ENCODE measurements around the gene CCM2.
"Not testable (repeated sequence)": the region's sequence is repeated elsewhere in the genome, so short reads cannot be mapped to it uniquely, and the experiment has no call there.

The CCM2 gene

DNA sequence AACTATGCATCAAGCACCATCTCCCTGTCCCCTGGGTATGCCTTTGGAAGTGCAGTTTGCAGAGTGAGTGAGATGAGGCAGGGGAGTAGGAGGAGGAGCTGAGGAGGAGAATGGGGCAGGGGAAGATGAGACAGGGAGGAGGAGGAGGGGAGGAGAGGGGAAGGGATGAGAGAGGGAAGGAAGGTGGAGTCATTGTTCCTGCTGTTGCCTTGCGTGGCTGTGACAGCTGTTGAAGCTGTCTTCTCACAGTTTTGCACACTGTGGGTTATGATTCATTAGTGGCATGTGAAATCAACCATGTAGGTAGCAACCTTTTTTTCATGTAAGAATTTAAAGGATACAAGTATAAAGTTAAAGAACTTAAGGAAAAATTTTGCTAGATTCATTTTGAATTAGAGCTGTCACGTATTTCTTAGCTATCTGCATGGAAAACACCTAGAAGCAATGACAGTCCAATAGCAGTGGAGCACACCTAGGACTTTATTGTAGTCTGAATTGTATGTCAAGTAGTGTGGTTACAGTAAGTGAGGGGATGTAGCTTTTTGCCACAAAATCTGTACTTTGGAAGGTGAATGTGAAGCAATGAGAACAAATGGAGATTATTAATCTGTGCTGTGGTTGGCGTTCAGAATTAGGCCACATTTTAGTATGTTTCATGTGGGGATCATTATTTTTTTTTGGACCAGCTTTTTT, 21.7 kb downstream of the CCM2 start:
- Histone ChIP-seq H3K36me3 (ENCODE audit: insufficient read depth, low read depth, low read length) (peaks cover under 1% of the 10 kb centered on the region; the same call in 1 of the 2 replicates), H3K27ac (ENCODE audit: low read length) (no peak overlapping the region), H3K4me1 (ENCODE audit: insufficient read depth, low read length) (no peaks in the 10 kb centered on the region), H3K9me3 (ENCODE audit: insufficient read depth, low read depth, low read length) (peaks cover 11% of the 10 kb centered on the region), H3K4me3 (ENCODE audit: low read length) (no peak overlapping the region), H3K27me3 (ENCODE audit: insufficient read depth, low read length) (no peaks in the 10 kb centered on the region), H3K9ac (ENCODE audit: low read depth, low read length) (no peak overlapping the region)

DNA sequence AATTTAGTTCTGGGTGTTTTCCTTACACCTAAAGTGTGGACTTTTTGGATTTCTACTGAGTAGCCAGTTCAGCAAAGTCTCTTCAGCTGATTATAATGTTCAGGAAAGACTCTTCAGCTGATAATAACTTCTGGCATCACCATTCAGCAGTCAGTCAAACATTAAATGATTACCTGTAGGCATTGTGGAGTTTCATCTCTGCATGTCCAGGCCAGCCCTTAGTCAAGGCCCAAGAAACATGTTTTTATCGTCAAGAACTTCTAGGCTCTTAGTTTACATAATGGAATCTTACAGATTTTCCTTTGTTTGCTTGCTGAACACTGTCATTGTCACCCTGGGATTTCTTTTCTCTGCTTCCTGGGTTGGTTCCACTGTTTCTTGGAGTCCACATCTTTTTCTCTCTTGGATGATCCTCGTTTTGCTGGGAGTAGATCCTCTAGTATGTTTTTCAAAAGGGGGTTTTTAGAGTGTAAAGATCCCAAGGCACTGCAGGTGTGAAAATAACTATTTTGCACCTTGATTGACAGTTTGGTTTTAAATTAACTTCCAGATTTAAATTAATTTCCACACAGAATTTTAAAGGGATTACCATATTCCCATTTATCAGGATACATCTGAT, 24.2 kb downstream of the CCM2 start:
- no peaks in the 10 kb centered on the region for H3K27me3 ChIP-seq (ENCODE audit: insufficient read depth, low read length)
- no peaks in the 10 kb centered on the region for H3K4me1 ChIP-seq (ENCODE audit: insufficient read depth, low read length)
- H3K4me3 ChIP-seq (ENCODE audit: low read length): no peak overlapping the region
- no peak overlapping the region for H3K9ac ChIP-seq (ENCODE audit: low read depth, low read length)
- H3K27ac ChIP-seq (ENCODE audit: low read length): no peak overlapping the region
- H3K9me3 ChIP-seq (ENCODE audit: insufficient read depth, low read depth, low read length): no peaks in the 10 kb centered on the region
- H3K36me3 ChIP-seq (ENCODE audit: insufficient read depth, low read depth, low read length): peaks cover 16% of the 10 kb centered on the region; the same call in 1 of the 2 replicates

DNA sequence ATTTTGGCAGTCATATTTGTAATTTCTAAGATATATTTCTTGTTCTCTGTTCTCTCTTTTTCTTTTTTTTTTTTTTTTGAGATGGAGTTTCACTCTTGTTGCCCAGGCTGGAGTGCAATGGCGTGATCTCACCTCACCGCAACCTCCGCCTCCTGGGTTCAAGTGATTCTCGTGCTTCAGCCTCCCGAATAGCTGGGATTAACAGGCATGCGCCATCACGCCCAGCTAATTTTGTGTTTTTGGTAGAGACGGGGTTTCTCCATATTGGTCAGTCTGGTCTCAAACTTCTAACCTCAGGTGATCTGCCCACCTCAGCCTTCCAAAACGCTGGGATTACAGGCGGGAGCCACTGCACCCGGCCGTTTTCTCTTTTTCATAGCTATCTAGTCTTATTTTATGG, 25.5 kb downstream of the CCM2 start:
- not testable (repeated sequence) for H3K27me3 ChIP-seq (ENCODE audit: insufficient read depth, low read length); H3K9ac ChIP-seq (ENCODE audit: low read depth, low read length); H3K27ac ChIP-seq (ENCODE audit: low read length); H3K9me3 ChIP-seq (ENCODE audit: insufficient read depth, low read depth, low read length); H3K4me1 ChIP-seq (ENCODE audit: insufficient read depth, low read length); H3K4me3 ChIP-seq (ENCODE audit: low read length)
- peaks cover 16% of the 10 kb centered on the region; the same call in 1 of the 2 replicates for H3K36me3 ChIP-seq (ENCODE audit: insufficient read depth, low read depth, low read length)

DNA sequence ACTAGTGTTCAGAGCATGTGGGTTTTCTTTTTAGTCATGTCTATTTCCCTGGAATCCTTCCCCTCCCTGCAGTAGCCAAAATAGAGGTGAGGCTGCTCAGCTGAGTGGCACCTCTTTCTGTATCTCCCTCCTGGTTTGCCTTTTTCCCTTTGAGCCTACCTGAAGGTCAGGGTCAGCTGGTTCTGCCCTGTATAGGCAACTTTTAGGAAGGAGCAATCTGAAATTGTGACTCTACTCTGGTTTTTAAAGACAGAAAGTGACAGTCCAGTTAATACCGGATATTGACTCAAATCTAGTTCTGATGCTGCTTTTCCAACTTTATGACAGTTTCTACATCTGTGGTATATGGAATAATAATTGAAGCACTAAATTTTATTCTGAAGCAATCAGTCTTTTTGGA, 26.0 kb downstream of the CCM2 start:
- Histone ChIP-seq H3K27ac (ENCODE audit: low read length) (no peak overlapping the region), H3K36me3 (ENCODE audit: insufficient read depth, low read depth, low read length) (peaks cover 16% of the 10 kb centered on the region; the same call in 1 of the 2 replicates), H3K4me1 (ENCODE audit: insufficient read depth, low read length) (no peaks in the 10 kb centered on the region), H3K27me3 (ENCODE audit: insufficient read depth, low read length) (no peaks in the 10 kb centered on the region), H3K9me3 (ENCODE audit: insufficient read depth, low read depth, low read length) (no peaks in the 10 kb centered on the region), H3K4me3 (ENCODE audit: low read length) (no peak overlapping the region), H3K9ac (ENCODE audit: low read depth, low read length) (no peak overlapping the region)

DNA sequence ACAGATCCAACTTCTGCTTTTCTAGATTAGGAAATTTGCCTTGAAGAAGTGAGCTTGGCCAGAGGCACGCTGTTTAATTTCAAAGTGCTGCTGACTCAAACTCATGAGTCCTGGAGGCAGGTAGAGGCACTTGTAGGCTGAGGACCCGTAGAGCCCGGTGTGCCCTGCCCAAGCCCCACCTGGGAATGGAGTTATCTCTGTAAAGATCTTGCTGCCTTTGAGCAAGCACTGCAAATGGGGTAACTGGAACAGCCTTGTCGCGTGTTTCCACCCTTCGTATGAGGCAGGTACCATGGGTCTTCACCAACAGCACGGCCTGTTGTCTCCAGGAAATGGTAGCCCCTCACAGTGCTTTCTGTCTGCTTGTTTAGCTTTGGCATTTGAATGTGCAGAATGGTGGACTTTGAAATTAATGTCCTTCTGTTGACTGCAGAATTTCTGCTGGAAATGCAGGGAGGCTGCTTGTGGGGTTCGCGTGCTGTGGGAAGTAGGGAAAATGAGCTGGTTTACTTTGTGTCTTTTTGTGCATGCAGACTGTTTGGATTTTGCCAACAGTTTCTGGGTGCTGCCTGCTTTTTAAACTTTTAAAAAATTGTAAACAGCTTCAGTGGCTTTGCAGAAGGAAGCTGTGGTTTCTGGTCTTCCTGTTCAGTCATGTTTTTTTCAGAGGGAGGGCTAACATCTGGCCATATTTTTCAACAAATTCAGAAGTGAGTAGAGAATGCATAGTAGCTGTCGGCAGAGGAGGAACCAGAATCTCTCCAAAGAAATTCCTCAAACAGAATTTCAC, 27.2 kb downstream of the CCM2 start:
- H3K4me1 ChIP-seq (ENCODE audit: insufficient read depth, low read length): no peaks in the 10 kb centered on the region
- H3K36me3 ChIP-seq (ENCODE audit: insufficient read depth, low read depth, low read length): peaks cover 16% of the 10 kb centered on the region; the same call in 1 of the 2 replicates
- no peak overlapping the region for H3K4me3 ChIP-seq (ENCODE audit: low read length)
- H3K27me3 ChIP-seq (ENCODE audit: insufficient read depth, low read length): no peaks in the 10 kb centered on the region
- H3K9me3 ChIP-seq (ENCODE audit: insufficient read depth, low read depth, low read length): no peaks in the 10 kb centered on the region
- no peak overlapping the region for H3K9ac ChIP-seq (ENCODE audit: low read depth, low read length)
- no peak overlapping the region for H3K27ac ChIP-seq (ENCODE audit: low read length)

DNA sequence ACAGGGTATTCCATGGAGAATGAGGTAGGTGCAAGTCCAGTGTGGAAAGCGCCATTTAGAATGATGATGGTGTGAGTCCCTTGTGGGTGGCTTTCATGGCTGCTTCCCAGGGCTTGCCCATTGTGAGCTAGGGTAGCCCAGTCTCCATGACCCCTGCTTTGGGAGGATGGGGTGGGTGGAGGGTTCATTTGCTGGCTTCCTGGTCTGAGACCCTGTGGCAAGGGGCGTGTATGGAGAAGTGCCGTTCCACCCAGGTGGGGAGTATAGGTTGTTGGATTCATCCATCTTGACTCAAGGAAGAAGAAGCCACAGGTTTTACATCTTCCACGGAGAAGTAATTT, 27.7 kb downstream of the CCM2 start:
- Histone ChIP-seq H3K9ac (ENCODE audit: low read depth, low read length) (no peak overlapping the region), H3K27ac (ENCODE audit: low read length) (no peak overlapping the region), H3K4me3 (ENCODE audit: low read length) (no peak overlapping the region), H3K36me3 (ENCODE audit: insufficient read depth, low read depth, low read length) (peaks cover 16% of the 10 kb centered on the region; the same call in 1 of the 2 replicates), H3K27me3 (ENCODE audit: insufficient read depth, low read length) (no peaks in the 10 kb centered on the region), H3K4me1 (ENCODE audit: insufficient read depth, low read length) (no peaks in the 10 kb centered on the region), H3K9me3 (ENCODE audit: insufficient read depth, low read depth, low read length) (no peaks in the 10 kb centered on the region)

DNA sequence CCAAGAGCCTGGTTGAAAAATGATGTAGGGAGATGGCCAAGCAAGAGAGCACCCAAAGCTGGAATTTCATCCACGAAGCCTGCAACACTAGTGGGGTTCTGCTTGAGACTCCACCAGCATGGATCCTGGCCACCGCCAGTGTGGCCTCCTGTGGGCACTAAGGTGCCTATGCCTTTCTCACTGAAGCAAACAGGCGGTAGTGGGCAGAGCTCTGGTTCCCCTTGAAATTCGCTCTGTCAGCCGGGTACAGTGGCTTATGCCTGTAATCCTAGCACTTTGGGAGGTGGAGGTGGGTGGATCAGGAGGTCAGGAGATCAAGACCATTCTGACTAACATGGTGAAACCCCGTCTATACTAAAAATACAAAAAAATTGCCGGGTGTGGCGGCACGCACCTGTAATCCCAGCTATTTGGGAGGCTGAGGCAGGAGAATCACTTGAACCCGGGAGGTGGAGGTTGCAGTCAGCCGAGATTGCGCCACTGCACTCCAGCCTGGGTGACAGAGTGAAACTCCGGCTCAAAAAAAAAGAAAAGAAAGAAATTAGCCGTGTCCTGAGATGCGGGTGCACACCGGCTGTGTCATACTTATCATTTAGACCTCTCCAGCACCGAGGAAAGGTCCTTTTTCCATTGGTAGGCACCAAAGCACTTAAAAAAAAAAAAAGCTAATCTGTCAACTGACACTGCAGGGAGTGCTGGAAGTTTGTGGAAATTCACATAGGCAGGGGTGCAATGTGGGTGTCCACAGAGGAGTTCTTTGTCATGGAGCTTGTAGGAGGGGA, 28.3 kb downstream of the CCM2 start:
- H3K27ac ChIP-seq (ENCODE audit: low read length): no peak overlapping the region
- no peaks in the 10 kb centered on the region for H3K27me3 ChIP-seq (ENCODE audit: insufficient read depth, low read length)
- H3K4me3 ChIP-seq (ENCODE audit: low read length): no peak overlapping the region
- no peaks in the 10 kb centered on the region for H3K4me1 ChIP-seq (ENCODE audit: insufficient read depth, low read length)
- peaks cover 16% of the 10 kb centered on the region; the same call in 1 of the 2 replicates for H3K36me3 ChIP-seq (ENCODE audit: insufficient read depth, low read depth, low read length)
- no peaks in the 10 kb centered on the region for H3K9me3 ChIP-seq (ENCODE audit: insufficient read depth, low read depth, low read length)
- no peak overlapping the region for H3K9ac ChIP-seq (ENCODE audit: low read depth, low read length)

DNA sequence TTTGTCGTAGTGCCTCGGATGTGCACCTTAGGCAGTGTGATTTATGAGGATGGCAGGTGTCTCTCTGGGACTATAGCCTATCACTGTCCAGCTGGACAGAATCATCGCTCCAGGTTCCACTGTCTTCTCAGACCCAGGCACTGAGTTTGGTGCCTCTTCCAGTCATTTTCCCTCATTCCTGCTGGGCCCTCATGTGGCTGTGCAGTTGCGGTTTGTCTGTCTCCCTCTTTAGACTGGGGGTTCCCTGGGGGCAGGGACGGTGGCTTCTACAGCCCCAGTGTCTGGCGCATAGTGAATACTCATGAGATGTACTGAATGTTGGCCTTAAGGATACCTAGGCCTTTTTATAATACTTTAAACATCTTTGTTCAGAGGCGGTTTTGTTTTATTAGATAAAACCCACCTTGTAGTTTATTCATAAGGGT, 28.9 kb downstream of the CCM2 start:
- no peak overlapping the region for H3K9ac ChIP-seq (ENCODE audit: low read depth, low read length)
- no peaks in the 10 kb centered on the region for H3K27me3 ChIP-seq (ENCODE audit: insufficient read depth, low read length)
- H3K27ac ChIP-seq (ENCODE audit: low read length): no peak overlapping the region
- peaks cover 16% of the 10 kb centered on the region; the same call in 1 of the 2 replicates for H3K36me3 ChIP-seq (ENCODE audit: insufficient read depth, low read depth, low read length)
- no peaks in the 10 kb centered on the region for H3K9me3 ChIP-seq (ENCODE audit: insufficient read depth, low read depth, low read length)
- H3K4me3 ChIP-seq (ENCODE audit: low read length): no peak overlapping the region
- H3K4me1 ChIP-seq (ENCODE audit: insufficient read depth, low read length): no peaks in the 10 kb centered on the region

DNA sequence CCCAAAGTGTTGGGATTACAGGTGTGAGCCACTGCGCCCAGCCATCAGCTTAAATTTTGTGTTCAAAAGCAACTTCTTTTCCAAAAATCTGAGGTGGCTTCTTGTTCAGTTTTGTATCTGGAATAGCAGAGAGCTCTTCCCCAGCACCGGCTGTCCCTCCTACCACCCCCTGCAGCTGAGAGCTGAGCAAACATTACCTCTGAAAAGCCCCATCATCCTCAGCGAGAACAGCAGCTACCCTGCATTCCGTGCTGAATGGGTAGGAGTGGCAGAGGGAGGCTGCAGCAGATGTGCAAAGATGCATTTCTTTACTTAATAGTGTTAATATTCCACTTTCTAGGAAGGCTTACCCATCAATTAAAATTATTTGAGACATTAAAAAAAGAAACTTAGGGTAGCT, 31.8 kb downstream of the CCM2 start:
- Histone ChIP-seq H3K4me3 (ENCODE audit: low read length) (no peak overlapping the region), H3K36me3 (ENCODE audit: insufficient read depth, low read depth, low read length) (peaks cover 14% of the 10 kb centered on the region; the same call in 1 of the 2 replicates), H3K9ac (ENCODE audit: low read depth, low read length) (no peak overlapping the region), H3K27ac (ENCODE audit: low read length) (no peak overlapping the region), H3K4me1 (ENCODE audit: insufficient read depth, low read length) (no peaks in the 10 kb centered on the region; the same call in 1 of the 2 replicates), H3K9me3 (ENCODE audit: insufficient read depth, low read depth, low read length) (no peaks in the 10 kb centered on the region), H3K27me3 (ENCODE audit: insufficient read depth, low read length) (no peaks in the 10 kb centered on the region)

DNA sequence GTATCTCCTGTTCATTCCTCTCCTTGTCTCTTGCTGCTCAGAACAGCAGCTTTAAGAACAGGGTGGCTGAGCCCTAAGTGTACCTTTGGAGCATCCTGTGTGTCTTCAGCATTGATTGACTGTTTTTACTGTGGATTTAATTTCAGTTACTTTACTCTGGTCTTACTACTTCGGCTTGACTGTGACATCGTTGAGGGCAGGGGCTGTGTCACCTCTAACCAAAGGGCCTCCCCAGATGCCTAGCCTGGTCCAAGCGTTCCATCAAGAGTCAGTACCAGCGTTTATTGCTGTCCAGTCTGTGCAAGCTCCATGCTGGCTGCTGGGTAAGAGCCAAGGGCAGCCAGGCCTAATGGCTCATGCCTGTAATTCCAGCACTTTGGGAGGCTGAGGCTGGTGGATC, 32.4 kb downstream of the CCM2 start:
- Histone ChIP-seq H3K9ac (ENCODE audit: low read depth, low read length) (no peak overlapping the region), H3K9me3 (ENCODE audit: insufficient read depth, low read depth, low read length) (no peaks in the 10 kb centered on the region), H3K27ac (ENCODE audit: low read length) (no peak overlapping the region), H3K4me3 (ENCODE audit: low read length) (no peak overlapping the region), H3K36me3 (ENCODE audit: insufficient read depth, low read depth, low read length) (peaks cover 9% of the 10 kb centered on the region; the same call in 1 of the 2 replicates), H3K27me3 (ENCODE audit: insufficient read depth, low read length) (no peaks in the 10 kb centered on the region), H3K4me1 (ENCODE audit: insufficient read depth, low read length) (no peaks in the 10 kb centered on the region; the same call in 1 of the 2 replicates)

DNA sequence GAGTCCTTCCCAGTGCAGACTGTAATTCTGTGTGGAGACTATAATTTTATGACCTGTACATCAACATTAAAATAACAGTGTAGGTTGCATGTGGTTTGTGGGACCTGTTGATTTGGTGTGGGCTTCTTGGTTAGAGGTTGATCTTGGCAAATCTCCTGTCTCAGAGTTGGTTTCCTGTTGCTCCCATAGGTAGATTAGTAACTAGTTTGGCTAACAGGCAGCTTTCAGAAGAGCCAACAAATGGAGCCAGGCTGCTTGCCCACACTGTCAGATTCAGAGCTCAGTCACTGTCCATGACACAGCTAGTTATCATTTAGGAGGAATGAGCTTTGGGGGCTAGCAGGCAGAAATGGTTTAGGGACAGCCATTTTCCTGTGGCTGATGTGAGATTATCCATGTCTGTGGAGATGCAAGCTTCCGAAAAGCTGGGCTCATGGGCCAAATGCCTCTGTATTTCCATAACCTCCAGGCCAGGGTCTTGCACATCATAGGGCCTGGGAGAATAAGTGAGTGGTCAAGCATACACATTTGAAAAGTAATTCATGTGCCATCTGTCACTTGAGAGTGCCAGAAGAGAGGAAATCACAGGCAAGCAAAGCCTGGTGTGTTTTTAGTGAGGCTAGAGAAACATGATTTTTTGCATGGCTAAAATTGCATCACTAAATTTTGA, 33.4 kb downstream of the CCM2 start:
- no peak overlapping the region for H3K4me3 ChIP-seq (ENCODE audit: low read length)
- peaks cover 4% of the 10 kb centered on the region; the same call in 1 of the 2 replicates for H3K36me3 ChIP-seq (ENCODE audit: insufficient read depth, low read depth, low read length)
- no peak overlapping the region; the same call in 1 of the 2 replicates for H3K9ac ChIP-seq (ENCODE audit: low read depth, low read length)
- H3K27me3 ChIP-seq (ENCODE audit: insufficient read depth, low read length): no peaks in the 10 kb centered on the region
- no peaks in the 10 kb centered on the region; the same call in 1 of the 2 replicates for H3K4me1 ChIP-seq (ENCODE audit: insufficient read depth, low read length)
- no peak overlapping the region for H3K27ac ChIP-seq (ENCODE audit: low read length)
- H3K9me3 ChIP-seq (ENCODE audit: insufficient read depth, low read depth, low read length): no peaks in the 10 kb centered on the region

All from iPS-20b (cell line).